NCI-H1930 (cell line): ENCODE measurements around the gene LANCL2.
"Not testable (repeated sequence)": the region's sequence is repeated elsewhere in the genome, so short reads cannot be mapped to it uniquely, and the experiment has no call there.

Source experiments
- DNase-seq, 2 experiments: peaks; one replicate each; lab custom pipeline; 2025; lab: John Stamatoyannopoulos, UW

LANCL2 gene

GRCh38 chr7:55471594-55471993, 106.5 kb downstream of the LANCL2 start:
- not testable (repeated sequence) for DNase-seq

GRCh38 chr7:55472406-55472805, 107.3 kb downstream of the LANCL2 start:
- not testable (repeated sequence) for DNase-seq

- no peak for DNase-seq
Measured at GRCh38 chr7:55472928-55473725, 108.0 kb downstream of the LANCL2 start.

- no peak for DNase-seq
Measured at GRCh38 chr7:55473932-55474331, 108.8 kb downstream of the LANCL2 start.

- DNase-seq = no peak
Measured at GRCh38 chr7:55474944-55475854, 110.1 kb downstream of the LANCL2 start.

- DNase-seq = no peak
Measured at GRCh38 chr7:55475855-55476803, 111.0 kb downstream of the LANCL2 start.

- DNase-seq = no peak
Measured at GRCh38 chr7:55476852-55477780, 112.0 kb downstream of the LANCL2 start.

- DNase-seq = no peak
Measured at GRCh38 chr7:55477781-55478374, 112.7 kb downstream of the LANCL2 start.

- no peak for DNase-seq
Measured at GRCh38 chr7:55478700-55479099, 113.6 kb downstream of the LANCL2 start.

- no peak for DNase-seq
Measured at GRCh38 chr7:55481155-55481554, 116.0 kb downstream of the LANCL2 start.

- DNase-seq = no peak
Measured at GRCh38 chr7:55483046-55483445, 117.9 kb downstream of the LANCL2 start.
